ENCODE data around the gene FRMD4A. TPM values are rescaled to one million over a fixed set of nuclear protein-coding genes. Genes with fewer than 3 reads are reported as not detected.
A peak's percentile ranks its signal among the peaks of the same experiment; 100 is the strongest.

The FRMD4A gene
- total RNA-seq, 1 donor from 2014 or later: 28.2 TPM

DNA sequence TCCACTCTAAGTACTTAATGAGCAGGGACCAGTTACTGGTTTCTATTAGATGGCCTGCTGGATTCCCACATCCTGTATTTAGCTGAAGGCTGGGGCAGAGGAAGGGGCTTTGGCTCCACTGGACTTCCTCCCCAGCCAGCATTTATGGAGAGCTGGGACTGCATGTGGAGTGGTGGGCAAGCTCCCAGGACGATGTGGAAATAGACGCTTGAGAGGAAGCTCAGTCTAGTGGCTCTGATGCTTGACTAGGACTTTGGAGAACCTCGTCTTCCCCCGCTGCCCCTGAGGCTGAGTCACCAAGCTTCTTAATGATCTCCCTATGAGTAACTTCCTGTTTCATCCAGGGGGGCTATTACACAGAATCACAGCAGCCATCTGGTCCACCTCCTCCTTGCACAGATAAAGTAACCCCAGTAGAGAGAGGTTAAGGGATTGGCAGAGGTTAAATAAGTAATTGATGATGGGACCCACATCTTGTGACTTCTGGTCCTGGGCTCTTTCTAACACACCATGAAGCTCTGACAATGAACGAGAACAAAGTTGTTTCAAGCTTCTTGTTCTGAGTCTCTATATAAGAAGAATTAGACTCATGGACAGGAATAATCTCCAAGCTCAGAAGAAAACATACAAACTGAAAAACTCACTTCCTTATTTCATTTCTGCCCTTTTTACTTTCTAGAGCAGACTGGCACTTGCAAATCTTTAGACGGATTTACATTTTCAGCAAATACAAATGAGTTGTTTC is 617.7 kb downstream of the FRMD4A start:
- peak; percentile 93 for DNase-seq (ENCODE audit: low read depth)
- no peaks in the 10 kb centered on the region for H3K27me3 ChIP-seq (ENCODE audit: control insufficient read depth, insufficient read depth, low read length)
- no peak overlapping the region for H3K4me3 ChIP-seq (ENCODE audit: low read depth, low read length)
- H3K36me3 ChIP-seq (ENCODE audit: control insufficient read depth, insufficient read depth, low read length): no peaks in the 10 kb centered on the region
- TF ChIP-seq, protein P1, sequence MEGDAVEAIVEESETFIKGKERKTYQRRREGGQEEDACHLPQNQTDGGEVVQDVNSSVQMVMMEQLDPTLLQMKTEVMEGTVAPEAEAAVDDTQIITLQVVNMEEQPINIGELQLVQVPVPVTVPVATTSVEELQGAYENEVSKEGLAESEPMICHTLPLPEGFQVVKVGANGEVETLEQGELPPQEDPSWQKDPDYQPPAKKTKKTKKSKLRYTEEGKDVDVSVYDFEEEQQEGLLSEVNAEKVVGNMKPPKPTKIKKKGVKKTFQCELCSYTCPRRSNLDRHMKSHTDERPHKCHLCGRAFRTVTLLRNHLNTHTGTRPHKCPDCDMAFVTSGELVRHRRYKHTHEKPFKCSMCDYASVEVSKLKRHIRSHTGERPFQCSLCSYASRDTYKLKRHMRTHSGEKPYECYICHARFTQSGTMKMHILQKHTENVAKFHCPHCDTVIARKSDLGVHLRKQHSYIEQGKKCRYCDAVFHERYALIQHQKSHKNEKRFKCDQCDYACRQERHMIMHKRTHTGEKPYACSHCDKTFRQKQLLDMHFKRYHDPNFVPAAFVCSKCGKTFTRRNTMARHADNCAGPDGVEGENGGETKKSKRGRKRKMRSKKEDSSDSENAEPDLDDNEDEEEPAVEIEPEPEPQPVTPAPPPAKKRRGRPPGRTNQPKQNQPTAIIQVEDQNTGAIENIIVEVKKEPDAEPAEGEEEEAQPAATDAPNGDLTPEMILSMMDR (IDR thresholded peaks at IDR 0.05; ENCODE audit: insufficient read depth, low read length, poor library complexity, severe bottlenecking): no peak

DNA sequence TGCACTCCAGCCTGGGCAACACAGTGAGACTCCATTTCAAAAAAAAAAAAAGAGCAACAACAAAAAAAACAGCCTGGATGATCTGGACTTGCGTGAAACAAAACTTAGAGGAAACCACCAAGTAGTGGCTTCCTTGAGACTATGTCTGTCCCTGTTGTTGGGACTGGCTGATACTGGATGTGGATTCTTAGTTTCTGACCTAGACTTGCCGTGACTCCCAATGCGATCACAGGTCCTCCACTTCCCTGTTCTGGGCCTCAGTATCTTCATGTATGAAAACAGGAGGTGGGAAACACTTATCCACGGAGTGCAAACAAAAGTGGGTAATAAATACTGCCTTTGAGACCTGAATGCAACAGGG is 618.3 kb downstream of the FRMD4A start:
- Histone ChIP-seq H3K27me3 (ENCODE audit: control insufficient read depth, insufficient read depth, low read length) (no peaks in the 10 kb centered on the region), H3K4me3 (ENCODE audit: low read depth, low read length) (no peak overlapping the region), H3K36me3 (ENCODE audit: control insufficient read depth, insufficient read depth, low read length) (no peaks in the 10 kb centered on the region)
- TF ChIP-seq, protein P1 (IDR thresholded peaks at IDR 0.05; ENCODE audit: insufficient read depth, low read length, poor library complexity, severe bottlenecking): no peak
- DNase-seq (ENCODE audit: low read depth): no peak

DNA sequence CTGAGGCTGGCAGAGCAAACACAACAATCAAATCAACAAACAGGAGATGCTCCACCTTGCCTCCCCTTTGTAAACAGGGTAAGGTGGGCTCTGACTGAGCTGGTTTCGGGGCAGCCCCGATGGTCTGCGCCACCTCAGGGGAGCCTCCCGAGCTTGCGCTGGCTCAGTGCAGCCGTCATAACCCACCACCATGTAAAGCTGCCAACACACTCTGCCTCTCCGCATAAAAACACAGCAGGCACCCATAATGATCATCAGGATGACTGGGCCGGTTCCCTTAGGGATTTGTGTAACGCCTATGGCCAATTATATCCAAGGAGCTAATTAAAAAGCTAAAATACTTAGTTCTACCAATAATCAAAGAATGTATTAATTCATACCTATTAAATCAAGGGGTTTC is 619.4 kb downstream of the FRMD4A start:
- Histone ChIP-seq H3K4me3 (ENCODE audit: low read depth, low read length) (no peak overlapping the region), H3K36me3 (ENCODE audit: control insufficient read depth, insufficient read depth, low read length) (no peaks in the 10 kb centered on the region), H3K27me3 (ENCODE audit: control insufficient read depth, insufficient read depth, low read length) (no peaks in the 10 kb centered on the region)
- TF ChIP-seq, protein P1 (IDR thresholded peaks at IDR 0.05; ENCODE audit: insufficient read depth, low read length, poor library complexity, severe bottlenecking): no peak
- DNase-seq (ENCODE audit: low read depth): no peak

- no peak for DNase-seq (ENCODE audit: low read depth)
- Histone ChIP-seq H3K4me3 (ENCODE audit: low read depth, low read length) (no peak overlapping the region), H3K36me3 (ENCODE audit: control insufficient read depth, insufficient read depth, low read length) (no peaks in the 10 kb centered on the region), H3K27me3 (ENCODE audit: control insufficient read depth, insufficient read depth, low read length) (no peaks in the 10 kb centered on the region)
- TF ChIP-seq, protein P1 (IDR thresholded peaks at IDR 0.05; ENCODE audit: insufficient read depth, low read length, poor library complexity, severe bottlenecking): no peak
These were observed 620.6 kb downstream of the FRMD4A start for GRCh38 chr10:13709931-13710650.

DNA sequence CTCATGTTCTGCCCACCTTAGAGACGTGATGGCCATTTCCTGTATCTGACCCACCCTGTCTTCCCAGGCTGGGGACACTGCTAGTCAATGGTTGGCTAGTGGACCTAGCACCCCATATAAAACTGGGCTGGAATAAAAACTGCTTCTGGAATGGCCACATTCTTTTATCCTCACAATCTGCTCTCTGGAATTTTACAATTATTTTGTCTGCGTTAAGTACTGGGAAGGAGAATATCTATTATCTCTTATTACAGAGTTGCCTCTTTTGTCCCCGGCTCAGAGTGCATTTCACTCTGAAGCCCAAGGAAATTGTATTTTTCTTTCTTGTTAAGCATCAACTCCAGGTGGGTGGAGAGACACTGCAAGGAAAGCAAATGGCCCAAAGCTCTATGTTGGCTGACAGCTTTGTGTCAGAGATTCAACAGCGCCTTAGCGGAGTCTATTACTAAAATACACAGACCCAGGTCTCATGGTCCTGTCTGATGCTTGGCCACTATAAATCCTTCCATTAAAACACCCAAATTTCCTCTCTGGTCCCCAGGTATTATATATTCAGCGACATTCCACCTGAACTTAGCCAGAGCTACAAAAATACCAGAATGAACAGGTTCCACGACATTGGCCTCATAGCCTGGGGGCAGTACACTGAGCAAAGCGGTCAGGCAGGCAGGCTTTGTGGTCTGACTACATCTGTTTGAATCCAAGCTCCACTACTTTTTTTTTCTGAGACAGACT is 622.3 kb downstream of the FRMD4A start:
- Histone ChIP-seq H3K4me3 (ENCODE audit: low read depth, low read length) (peak overlapping the region; percentile 48), H3K36me3 (ENCODE audit: control insufficient read depth, insufficient read depth, low read length) (no peaks in the 10 kb centered on the region), H3K27me3 (ENCODE audit: control insufficient read depth, insufficient read depth, low read length) (no peaks in the 10 kb centered on the region)
- TF ChIP-seq, protein P1 (IDR thresholded peaks at IDR 0.05; ENCODE audit: insufficient read depth, low read length, poor library complexity, severe bottlenecking): no peak
- no peak for DNase-seq (ENCODE audit: low read depth)
